Ovary (tissue), 3 donors: ENCODE results near the gene TDP1.

ENCODE experiments used
- EP300 ChIP-seq: sonication (generic); formaldehyde crosslinking; IDR thresholded peaks from one replicate; pipeline ENCODE4 v1.6.1; 2017; ENCODE audit warnings: antibody characterized with exemption
- POLR2A ChIP-seq: fragments of 450-650 bp; IDR thresholded peaks from one replicate; pipeline ENCODE4 v1.6.1; 2017; ENCODE audit warnings: antibody characterized with exemption, mild to moderate bottlenecking, moderate library complexity
- TF ChIP-seq, protein P1 (sequence below), 3 donors: fragments of 450-650 bp in 2 of 3; fragments of 200-600 bp in 1 of 3; IDR thresholded peaks; one replicate each; pipeline versions ENCODE4 v1.5.1 to v1.8.0; 2016 to 2022; ENCODE audit warnings: antibody characterized with exemption in 3 of 3, mild to moderate bottlenecking in 1 of 3
- donor health status: DM: no; HTN: no; CAD: no.

DNA sequence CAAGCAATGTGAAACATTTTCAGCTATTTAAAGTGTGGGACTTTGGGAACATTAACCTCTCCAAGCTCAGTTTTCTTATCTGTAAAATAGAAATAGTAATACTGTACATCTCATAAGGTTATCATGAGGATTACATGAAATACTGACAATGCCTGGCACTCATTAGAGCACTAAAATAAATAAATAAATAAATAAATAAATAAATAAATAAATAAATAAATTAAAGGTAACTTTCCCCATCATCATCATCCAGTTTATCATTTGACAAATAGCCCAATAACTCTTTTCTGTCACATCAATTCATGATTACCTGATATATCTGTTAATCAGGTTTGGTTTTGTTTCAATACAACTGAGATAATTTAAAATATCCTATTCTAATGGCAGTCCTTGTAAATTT, 49.7 kb upstream of the TDP1 start:
- TF ChIP-seq, protein P1, sequence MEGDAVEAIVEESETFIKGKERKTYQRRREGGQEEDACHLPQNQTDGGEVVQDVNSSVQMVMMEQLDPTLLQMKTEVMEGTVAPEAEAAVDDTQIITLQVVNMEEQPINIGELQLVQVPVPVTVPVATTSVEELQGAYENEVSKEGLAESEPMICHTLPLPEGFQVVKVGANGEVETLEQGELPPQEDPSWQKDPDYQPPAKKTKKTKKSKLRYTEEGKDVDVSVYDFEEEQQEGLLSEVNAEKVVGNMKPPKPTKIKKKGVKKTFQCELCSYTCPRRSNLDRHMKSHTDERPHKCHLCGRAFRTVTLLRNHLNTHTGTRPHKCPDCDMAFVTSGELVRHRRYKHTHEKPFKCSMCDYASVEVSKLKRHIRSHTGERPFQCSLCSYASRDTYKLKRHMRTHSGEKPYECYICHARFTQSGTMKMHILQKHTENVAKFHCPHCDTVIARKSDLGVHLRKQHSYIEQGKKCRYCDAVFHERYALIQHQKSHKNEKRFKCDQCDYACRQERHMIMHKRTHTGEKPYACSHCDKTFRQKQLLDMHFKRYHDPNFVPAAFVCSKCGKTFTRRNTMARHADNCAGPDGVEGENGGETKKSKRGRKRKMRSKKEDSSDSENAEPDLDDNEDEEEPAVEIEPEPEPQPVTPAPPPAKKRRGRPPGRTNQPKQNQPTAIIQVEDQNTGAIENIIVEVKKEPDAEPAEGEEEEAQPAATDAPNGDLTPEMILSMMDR (IDR thresholded peaks at IDR 0.05): no peak
- TF ChIP-seq POLR2A (no peak), EP300 (no peak)
